ENCODE data around the gene TRAPPC1.

The TRAPPC1 gene

GRCh38 chr17:7897090-7897489 is 34.7 kb downstream of the TRAPPC1 start:
- DNase-seq: no peak

GRCh38 chr17:7894866-7895265 is 36.9 kb downstream of the TRAPPC1 start:
- DNase-seq: no peak

DNA sequence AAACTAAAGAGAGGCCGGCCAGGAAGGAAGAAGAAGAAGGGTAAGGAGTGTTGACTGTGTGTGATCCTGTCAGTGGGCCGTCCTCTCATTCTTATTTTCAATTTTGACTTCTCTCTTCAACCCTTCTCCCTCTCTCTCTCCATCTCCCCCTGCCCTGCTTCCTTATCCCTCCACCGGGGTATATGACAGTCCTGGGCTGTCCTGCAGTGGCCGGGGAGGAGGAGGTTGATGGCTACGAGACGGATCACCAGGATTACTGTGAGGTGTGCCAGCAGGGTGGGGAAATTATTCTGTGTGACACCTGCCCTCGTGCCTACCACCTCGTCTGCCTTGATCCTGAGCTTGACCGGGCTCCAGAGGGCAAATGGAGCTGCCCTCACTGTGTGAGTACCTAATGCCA is 37.5 kb downstream of the TRAPPC1 start:
- DNase-seq: no peak

DNA sequence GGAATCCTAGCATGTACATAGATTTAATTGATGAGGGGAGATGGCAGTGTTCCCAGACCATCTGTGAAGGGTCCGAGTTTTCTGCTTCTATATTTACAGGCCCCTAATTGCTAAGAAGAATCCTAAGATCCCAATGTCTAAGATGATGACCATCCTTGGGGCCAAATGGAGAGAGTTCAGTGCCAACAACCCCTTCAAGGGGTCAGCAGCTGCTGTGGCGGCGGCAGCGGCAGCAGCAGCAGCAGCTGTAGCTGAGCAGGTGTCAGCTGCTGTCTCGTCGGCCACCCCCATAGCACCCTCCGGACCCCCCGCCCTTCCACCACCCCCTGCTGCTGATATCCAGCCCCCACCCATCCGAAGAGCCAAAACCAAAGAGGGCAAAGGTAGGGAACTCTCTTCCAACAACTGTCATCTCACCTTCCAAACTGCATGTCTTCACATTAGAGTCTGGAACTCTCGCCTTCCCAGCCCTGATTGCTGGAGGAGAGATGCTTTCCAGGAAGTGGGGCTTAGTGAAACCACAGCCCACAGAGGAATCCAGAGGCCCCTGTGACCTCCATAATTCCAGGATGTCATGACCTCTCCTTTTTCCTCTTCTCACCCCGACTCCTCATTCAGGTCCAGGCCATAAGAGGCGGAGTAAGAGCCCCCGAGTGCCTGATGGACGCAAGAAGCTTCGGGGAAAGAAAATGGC is 38.4 kb downstream of the TRAPPC1 start:
- peak; percentile 25 for DNase-seq

DNA sequence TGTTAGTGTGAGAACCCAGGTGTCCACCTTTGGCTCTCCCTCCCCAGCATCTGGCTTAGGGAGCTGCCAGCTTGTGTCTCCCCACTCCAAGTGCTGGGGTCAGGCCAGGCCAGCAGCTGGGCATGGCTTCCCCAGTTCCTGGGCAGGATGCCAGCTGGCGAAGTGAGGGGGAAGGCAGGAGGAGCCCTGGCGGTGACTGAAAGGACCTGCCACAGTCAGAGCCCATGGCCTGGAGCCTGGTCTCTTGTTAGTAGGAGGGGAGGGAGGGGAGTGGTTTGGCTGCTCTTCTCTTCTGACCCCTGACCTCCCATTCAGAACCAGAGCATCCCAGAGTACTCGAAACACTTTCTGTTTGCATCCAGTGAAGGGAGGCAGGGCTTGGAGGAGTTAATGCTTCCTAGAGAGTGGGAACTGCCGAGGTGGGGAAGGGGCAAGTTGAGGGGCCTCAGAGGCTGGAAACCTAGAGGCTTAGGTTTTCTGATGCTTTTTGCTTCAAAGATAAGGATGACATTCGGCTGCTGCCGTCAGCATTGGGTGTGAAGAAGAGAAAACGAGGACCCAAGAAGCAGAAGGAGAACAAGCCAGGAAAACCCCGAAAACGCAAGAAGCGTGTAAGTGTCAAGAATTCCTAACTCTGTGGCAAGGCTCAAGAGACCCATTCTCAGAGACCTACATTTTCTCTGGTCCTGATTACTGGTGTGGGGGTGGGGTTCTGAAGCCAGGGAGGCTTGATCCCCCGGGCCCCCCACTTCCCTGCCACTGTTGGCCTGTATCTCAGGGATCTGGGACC is 42.4 kb downstream of the TRAPPC1 start:
- DNase-seq: peak; percentile 96

DNA sequence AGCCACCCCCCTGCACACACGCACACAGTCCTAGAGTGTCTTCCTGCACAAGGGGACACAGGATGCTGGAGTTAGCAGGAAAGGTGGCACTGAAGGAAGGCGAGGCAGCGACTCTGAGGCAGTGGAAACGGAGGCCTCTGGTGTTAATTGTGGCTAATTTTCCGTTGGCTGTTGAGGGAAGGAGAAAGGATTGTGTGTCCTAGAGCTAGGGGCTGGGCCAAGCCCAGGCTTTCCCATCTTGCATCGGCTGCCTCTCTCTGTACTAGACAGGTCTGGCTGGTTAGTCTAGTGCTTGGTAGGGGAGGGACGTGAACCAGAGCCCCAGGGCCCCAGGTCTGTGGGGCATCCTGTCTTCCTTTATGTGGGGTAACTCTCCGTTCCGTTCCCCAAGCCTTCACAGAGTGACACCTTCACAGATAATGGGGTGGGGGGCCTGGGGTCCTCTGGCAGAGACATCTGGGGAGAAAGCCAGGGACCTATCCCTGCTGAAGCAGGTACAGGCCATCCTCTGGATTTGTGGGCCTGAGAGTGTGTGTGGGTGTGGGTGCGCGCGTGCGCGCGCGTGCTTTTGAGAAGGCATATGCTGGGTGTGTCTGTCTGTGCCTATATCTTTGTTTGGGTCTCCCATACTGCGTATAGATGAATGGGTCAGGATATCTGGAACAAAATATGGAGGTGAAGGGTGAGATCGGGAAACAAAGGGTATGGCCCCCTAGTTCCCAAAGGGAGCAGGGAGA is 43.4 kb downstream of the TRAPPC1 start, which contains the start of gene CHD3:
Gene CHD3, plus strand, starts transcription at position 606 of the 737 bp plus-strand sequence. CDS start 212 bp downstream, outside the sequence.
- DNase-seq: no peak

DNA sequence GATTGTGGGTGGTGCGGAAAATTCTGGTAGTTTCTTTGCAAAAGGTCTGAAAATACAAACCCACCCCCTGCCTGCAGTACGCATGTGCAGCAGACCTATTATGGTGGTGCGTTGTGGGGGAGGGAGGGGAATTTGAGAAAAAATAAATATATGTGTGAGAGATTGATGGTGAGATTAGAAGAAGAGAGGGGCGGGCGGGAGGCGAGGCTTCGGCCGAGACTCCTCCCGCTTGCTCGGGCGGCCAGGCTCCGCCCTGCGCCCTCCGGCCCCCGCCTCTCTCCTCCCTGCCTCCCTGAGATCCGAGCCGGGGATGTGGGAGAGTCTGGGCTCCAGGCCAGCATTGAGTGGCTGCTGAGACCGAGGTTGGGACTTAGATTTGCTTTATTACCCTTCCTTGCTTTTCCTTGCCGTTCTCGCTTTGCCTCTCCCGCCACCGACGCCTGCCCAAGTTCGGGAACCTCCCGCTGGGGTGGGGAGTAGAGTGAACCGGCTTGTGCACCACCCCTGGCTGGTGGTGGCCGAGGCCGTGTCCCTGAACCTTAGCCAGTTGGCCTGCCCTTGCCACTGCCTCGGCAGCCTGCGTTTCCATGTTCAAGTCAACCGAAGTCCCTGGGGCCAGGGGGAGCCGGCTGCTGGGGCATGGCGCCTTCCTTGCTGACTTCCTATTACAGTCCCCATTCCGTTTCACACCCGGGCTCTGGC is 44.1 kb downstream of the TRAPPC1 start:
- peak; percentile 95 for DNase-seq

- peak; percentile 87 for DNase-seq
Observed at GRCh38 chr17:7887038-7887481, 44.7 kb downstream of the TRAPPC1 start.

GRCh38 chr17:7886227-7887037 is 45.3 kb downstream of the TRAPPC1 start:
- DNase-seq: peak; percentile 61

- peak; percentile 61 for DNase-seq
Observed at GRCh38 chr17:7885367-7886226, 46.1 kb downstream of the TRAPPC1 start.

DNA sequence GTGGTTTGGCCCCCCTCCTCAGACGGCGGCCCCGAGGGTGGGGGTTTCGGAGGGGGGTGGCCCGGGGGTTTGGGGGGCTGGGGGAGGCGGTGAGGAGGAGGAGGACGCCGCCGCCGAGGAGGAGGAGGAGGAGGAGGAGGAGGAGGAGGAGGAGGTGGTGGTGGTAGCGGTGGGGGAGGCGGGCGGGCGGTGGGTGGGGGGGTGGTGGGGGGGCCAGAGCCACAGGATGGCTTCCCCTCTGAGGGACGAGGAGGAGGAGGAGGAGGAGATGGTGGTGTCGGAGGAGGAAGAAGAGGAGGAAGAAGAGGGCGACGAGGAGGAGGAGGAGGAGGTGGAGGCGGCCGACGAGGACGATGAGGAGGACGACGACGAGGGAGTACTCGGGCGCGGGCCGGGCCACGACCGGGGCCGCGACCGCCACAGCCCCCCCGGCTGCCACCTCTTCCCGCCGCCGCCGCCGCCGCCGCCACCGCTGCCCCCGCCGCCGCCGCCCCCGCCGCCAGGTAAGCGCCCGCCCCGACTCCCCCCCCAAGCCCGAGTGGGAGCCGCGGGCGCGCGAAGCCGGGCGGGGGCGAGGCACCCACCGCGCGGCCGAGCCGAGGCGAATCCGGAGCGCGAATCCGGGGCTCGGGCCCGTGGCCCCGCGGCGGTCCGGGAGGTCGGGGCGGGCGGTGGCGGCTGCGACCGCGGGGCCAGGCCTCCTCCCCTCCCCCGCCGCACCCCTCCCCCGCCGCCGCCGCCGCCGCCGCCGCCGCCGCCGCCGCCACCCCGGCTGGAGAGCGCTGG is 47.0 kb downstream of the TRAPPC1 start:
- no peak for DNase-seq

GRCh38 chr17:7883781-7884386 is 47.9 kb downstream of the TRAPPC1 start:
- DNase-seq: peak; percentile 21

- DNase-seq: peak; percentile 43
Observed at GRCh38 chr17:7882629-7883028, 49.1 kb downstream of the TRAPPC1 start.

DNA sequence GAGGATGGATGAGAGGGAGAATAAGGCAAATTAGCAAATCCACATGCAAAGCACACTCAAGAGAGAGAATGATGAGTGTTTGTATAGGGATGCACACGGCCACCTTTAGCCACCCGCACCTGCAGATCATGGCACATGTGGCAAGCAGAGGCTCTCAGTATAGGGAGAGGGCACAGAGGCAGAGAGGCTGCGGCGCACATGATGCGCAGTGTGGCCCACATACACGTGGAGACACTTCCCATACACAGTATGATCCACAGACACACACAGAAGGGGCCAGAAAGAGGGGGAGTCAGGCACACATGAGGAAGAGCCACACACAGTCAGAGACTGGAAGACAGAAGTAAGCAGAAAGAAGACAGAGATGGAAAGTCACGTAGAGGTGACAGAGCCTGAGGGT is 49.7 kb downstream of the TRAPPC1 start:
- DNase-seq: peak; percentile 89

- DNase-seq: peak; percentile 89
Observed at GRCh38 chr17:7881276-7882054, 50.3 kb downstream of the TRAPPC1 start.
